Measurements from ENCODE around the gene UMAD1.

DNA sequence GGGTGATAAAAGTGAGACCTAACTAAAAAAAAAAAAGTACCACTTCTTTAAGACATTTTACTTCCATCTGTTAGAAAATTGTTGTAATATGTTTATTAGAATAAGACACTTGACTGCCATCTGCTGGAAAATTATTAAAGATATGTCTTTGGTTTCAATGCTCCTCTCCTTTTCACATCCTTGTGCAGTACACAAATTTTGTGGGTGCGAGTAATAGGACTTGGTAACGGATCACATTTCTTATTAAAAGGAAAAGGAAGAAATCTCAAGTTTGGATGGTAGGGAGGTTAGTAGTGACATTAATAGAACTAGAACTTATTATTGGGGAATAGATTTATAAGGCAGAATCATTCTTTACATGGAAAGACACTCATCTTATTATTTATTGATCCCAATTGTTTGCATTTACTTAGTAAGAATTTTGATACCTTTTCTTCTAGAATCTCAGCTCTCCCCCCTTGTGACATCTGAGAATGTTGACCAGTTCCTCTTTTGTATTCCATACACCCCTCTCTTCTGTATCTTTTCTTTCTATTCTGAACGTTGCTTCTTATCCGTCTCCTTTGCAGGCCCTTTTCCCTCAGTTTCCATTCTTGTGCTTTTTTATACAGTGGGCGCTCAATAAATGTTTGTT, 120.9 kb downstream of the UMAD1 start:
- TF ChIP-seq POLR2AphosphoS5 (IDR thresholded peaks at IDR 0.05; ENCODE audit: low read depth, low read length): no peak
- TF ChIP-seq, protein P1, sequence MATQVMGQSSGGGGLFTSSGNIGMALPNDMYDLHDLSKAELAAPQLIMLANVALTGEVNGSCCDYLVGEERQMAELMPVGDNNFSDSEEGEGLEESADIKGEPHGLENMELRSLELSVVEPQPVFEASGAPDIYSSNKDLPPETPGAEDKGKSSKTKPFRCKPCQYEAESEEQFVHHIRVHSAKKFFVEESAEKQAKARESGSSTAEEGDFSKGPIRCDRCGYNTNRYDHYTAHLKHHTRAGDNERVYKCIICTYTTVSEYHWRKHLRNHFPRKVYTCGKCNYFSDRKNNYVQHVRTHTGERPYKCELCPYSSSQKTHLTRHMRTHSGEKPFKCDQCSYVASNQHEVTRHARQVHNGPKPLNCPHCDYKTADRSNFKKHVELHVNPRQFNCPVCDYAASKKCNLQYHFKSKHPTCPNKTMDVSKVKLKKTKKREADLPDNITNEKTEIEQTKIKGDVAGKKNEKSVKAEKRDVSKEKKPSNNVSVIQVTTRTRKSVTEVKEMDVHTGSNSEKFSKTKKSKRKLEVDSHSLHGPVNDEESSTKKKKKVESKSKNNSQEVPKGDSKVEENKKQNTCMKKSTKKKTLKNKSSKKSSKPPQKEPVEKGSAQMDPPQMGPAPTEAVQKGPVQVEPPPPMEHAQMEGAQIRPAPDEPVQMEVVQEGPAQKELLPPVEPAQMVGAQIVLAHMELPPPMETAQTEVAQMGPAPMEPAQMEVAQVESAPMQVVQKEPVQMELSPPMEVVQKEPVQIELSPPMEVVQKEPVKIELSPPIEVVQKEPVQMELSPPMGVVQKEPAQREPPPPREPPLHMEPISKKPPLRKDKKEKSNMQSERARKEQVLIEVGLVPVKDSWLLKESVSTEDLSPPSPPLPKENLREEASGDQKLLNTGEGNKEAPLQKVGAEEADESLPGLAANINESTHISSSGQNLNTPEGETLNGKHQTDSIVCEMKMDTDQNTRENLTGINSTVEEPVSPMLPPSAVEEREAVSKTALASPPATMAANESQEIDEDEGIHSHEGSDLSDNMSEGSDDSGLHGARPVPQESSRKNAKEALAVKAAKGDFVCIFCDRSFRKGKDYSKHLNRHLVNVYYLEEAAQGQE (IDR thresholded peaks at IDR 0.05; ENCODE audit: insufficient read depth in 1 of 2, low read depth in 2 of 2, low read length in 2 of 2): no peak
